Esophagus squamous epithelium (tissue), 5 donors: ENCODE data around the gene CDK5RAP1. TPM values are rescaled to one million over a fixed set of nuclear protein-coding genes. Genes with fewer than 3 reads are reported as not detected.

Experiments
- DNase-seq: peaks from one replicate; lab custom pipeline; 2025; lab: John Stamatoyannopoulos, UW
- H3K27ac ChIP-seq, 4 donors: fragments of 200-600 bp; sonication (generic); one replicate each; pipeline ENCODE4 v1.5.1; 2016 to 2019; ENCODE audit warnings: mild to moderate bottlenecking in 1 of 4
- H3K27me3 ChIP-seq, 4 donors: fragments of 200-600 bp; sonication (generic); 1 replicate in 3 of 4; 2 replicates in 1 of 4; pipeline versions ENCODE4 v1.5.1 to v1.6.0; 2017 to 2021; ENCODE audit warnings: antibody characterized with exemption in 1 of 4
- H3K36me3 ChIP-seq, 3 donors: fragments of 200-600 bp; sonication (generic); one replicate each; pipeline ENCODE4 v1.5.1; 2016 to 2019
- H3K4me1 ChIP-seq, 3 donors: fragments of 200-600 bp; sonication (generic); one replicate each; pipeline ENCODE4 v1.5.1; 2017 to 2019
- H3K4me3 ChIP-seq, 4 donors: fragments of 200-600 bp; sonication (generic); 1 replicate in 3 of 4; 2 replicates in 1 of 4; pipeline ENCODE4 v1.5.1; 2016 to 2019; ENCODE audit warnings: mild to moderate bottlenecking in 2 of 4, moderate library complexity in 1 of 4
- H3K9me3 ChIP-seq, 3 donors: fragments of 200-600 bp; sonication (generic); one replicate each; pipeline ENCODE4 v1.5.1; 2016 to 2019
- POLR2A ChIP-seq, 4 donors: fragments of 450-650 bp; IDR thresholded peaks; one replicate each; pipeline ENCODE4 v1.6.1; 2017; ENCODE audit warnings: antibody characterized with exemption in 4 of 4, mild to moderate bottlenecking in 4 of 4, moderate library complexity in 3 of 4
- WGBS, 2 donors: methylation state at CpG; one replicate each; pipeline ENCODE4 v1.1.5; 2018; 5-methylcytosine and 5-hydroxymethylcytosine counted together
- intact Hi-C: fragments of 100-400 bp; cut with DNase I; formaldehyde crosslinking; loops from one replicate; pipeline ENCODE4 v1.15.0; 2022
- total RNA-seq, 4 donors: library from RNA; depleted of rRNA; stranded (reverse); fragments of >200 nt; gene quantifications; one replicate each; pipeline ENCODE4 v1.1.0, GENCODE V29; 2016
- TF ChIP-seq, protein P1 (sequence below), 6 experiments: fragments of 450-650 bp in 4 of 6; fragments of 200-600 bp in 2 of 6; sonication (generic) in 2 of 6; IDR thresholded peaks; one replicate each; pipeline ENCODE4 v1.5.1; 2016 to 2019; ENCODE audit warnings: antibody characterized with exemption in 6 of 6, mild to moderate bottlenecking in 4 of 6, moderate library complexity in 4 of 6
- donor health status: DM: yes; HTN: yes; CAD: no.

The CDK5RAP1 gene
- total RNA-seq, 4 donors from 2014 or later, result 13.5 to 23.2 (median 20.1) TPM

DNA sequence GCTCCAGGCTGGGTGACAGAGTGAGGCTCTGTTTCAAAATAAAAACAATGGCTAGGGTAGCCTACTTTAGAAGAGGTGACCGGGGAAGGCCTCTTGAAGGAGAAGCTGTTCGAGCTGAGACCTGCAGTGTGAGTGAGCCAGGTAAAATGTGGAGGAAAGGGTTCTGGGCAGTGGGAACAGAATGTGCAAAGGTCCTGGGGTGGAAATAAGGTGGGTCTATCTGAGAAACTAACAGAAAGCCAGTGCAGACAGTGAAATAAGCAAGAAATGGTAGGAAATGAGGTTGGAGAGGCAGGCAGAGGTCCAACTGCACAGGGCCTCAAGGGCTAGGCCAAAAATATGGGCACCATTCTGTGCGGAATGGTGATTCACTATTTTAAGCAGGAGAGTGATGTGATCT, 64.9 kb downstream of the CDK5RAP1 start:
- H3K4me1 ChIP-seq, result no peaks in the 10 kb centered on the region
- no peak overlapping the region for H3K27ac ChIP-seq
- peaks cover 0 to 35% (median 0%) of the 10 kb centered on the region in 4 donors for H3K27me3 ChIP-seq
- WGBS, 2 donors, result 76 to 96% methylated on average over 3 of the region's 3 CpGs
- TF ChIP-seq, protein P1, sequence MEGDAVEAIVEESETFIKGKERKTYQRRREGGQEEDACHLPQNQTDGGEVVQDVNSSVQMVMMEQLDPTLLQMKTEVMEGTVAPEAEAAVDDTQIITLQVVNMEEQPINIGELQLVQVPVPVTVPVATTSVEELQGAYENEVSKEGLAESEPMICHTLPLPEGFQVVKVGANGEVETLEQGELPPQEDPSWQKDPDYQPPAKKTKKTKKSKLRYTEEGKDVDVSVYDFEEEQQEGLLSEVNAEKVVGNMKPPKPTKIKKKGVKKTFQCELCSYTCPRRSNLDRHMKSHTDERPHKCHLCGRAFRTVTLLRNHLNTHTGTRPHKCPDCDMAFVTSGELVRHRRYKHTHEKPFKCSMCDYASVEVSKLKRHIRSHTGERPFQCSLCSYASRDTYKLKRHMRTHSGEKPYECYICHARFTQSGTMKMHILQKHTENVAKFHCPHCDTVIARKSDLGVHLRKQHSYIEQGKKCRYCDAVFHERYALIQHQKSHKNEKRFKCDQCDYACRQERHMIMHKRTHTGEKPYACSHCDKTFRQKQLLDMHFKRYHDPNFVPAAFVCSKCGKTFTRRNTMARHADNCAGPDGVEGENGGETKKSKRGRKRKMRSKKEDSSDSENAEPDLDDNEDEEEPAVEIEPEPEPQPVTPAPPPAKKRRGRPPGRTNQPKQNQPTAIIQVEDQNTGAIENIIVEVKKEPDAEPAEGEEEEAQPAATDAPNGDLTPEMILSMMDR (IDR thresholded peaks at IDR 0.05), result no peak
- TF ChIP-seq POLR2A (IDR thresholded peaks at IDR 0.05), result no peak
- H3K4me3 ChIP-seq, result no peak overlapping the region
- intact Hi-C loops, result no loop called here
- H3K36me3 ChIP-seq, result no peaks in the 10 kb centered on the region
- no peak for DNase-seq
- H3K9me3 ChIP-seq, result no peaks in the 10 kb centered on the region

DNA sequence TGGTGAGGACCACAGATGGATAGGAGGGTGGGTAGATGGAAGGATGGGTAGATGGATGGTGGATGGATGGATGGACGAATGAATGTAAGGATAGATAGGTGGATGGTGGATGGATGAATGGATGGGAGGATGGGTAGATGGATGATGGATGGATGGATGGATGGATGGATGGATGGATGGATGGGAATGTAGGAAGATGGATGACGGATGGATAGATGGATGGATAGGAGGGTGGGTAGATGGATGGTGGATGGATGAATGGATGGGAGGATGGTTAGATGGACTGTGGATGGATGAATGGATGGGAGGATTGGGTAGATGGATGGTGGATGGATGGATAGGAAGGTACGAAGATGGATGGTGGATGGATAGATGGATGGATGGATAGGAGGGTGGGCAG, 67.2 kb downstream of the CDK5RAP1 start:
- H3K4me1 ChIP-seq, result no peaks in the 10 kb centered on the region
- H3K4me3 ChIP-seq, result no peak overlapping the region
- TF ChIP-seq, protein P1 (IDR thresholded peaks at IDR 0.05), result no peak
- TF ChIP-seq POLR2A (IDR thresholded peaks at IDR 0.05), result no peak
- DNase-seq, result no peak
- H3K36me3 ChIP-seq, result no peaks in the 10 kb centered on the region
- WGBS, 2 donors, result 87 to 90% methylated on average over 3 of the region's 3 CpGs
- peaks cover 0 to 51% (median 0%) of the 10 kb centered on the region in 4 donors for H3K27me3 ChIP-seq
- intact Hi-C loops, result no loop called here
- H3K27ac ChIP-seq, result no peak overlapping the region
- H3K9me3 ChIP-seq, result no peaks in the 10 kb centered on the region

DNA sequence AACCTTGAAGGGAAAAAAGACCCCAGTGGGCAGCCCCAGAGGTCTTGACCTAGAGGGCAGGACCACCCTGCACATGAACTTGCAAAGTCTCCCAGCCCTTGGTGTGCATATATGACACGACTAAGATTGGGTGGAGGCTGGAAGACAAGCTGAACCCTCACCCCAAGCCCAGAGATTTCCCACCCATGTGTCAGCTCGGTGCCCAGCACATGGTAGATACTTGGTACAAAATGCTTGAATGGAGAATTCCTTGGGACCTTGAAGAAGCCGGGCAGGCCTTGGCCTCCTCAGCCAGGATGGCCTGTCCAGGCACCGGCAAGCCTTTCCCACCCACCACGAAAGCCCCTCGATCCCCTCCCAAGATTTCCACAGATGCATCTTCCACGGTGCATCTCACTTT, 67.7 kb downstream of the CDK5RAP1 start:
- Histone ChIP-seq H3K36me3 (no peaks in the 10 kb centered on the region), H3K27ac (no peak overlapping the region), H3K4me1 (no peaks in the 10 kb centered on the region), H3K27me3 (peaks cover 0 to 56% (median 0%) of the 10 kb centered on the region in 4 donors), H3K4me3 (no peak overlapping the region), H3K9me3 (no peaks in the 10 kb centered on the region)
- TF ChIP-seq, protein P1 (IDR thresholded peaks at IDR 0.05), result no peak
- TF ChIP-seq POLR2A (IDR thresholded peaks at IDR 0.05), result no peak
- DNase-seq, result no peak
- 71% methylated on average over 7 of the region's 7 CpGs; no CpG with 5 or more reads in 1 of the 2 donors for WGBS, 2 donors
- intact Hi-C loops, result no loop called here

DNA sequence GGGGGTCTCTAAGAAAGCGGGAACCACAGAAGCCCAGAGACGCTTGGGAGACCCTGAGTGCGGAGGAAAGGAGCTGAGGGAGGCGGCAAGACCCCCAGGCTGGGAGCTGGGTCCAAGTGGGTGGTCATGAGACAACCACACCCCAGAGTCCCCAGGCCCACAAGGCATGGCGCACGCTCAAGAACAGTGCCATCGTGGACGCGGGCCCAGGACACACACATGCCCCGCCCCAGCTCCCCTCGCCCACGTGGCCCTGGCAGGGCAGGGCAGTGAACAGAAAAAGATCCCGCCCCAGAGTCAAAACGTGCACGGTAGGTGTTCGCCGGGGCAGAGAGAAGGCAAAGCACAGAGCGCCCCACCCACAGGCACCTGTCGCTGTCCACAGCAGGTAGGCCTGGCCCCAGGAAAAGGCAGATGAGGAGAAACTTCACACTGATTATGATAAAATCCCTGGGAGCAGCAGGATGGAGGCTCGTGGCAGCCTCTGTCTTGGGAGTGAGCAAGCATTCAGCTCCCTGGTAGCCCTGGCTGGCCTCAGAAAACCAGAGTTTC, 68.3 kb downstream of the CDK5RAP1 start:
- DNase-seq, result no peak
- H3K27me3 ChIP-seq, result peaks cover 0 to 62% (median 0%) of the 10 kb centered on the region in 4 donors
- H3K9me3 ChIP-seq, result no peaks in the 10 kb centered on the region
- H3K36me3 ChIP-seq, result no peaks in the 10 kb centered on the region
- TF ChIP-seq POLR2A (IDR thresholded peaks at IDR 0.05), result no peak
- TF ChIP-seq, protein P1 (IDR thresholded peaks at IDR 0.05), result no peak
- H3K4me1 ChIP-seq, result no peaks in the 10 kb centered on the region
- intact Hi-C loops, result no loop called here
- H3K4me3 ChIP-seq, result no peak overlapping the region
- WGBS, 2 donors, result 56 to 57% methylated on average over 12 to 16 of the region's 20 CpGs
- no peak overlapping the region for H3K27ac ChIP-seq

DNA sequence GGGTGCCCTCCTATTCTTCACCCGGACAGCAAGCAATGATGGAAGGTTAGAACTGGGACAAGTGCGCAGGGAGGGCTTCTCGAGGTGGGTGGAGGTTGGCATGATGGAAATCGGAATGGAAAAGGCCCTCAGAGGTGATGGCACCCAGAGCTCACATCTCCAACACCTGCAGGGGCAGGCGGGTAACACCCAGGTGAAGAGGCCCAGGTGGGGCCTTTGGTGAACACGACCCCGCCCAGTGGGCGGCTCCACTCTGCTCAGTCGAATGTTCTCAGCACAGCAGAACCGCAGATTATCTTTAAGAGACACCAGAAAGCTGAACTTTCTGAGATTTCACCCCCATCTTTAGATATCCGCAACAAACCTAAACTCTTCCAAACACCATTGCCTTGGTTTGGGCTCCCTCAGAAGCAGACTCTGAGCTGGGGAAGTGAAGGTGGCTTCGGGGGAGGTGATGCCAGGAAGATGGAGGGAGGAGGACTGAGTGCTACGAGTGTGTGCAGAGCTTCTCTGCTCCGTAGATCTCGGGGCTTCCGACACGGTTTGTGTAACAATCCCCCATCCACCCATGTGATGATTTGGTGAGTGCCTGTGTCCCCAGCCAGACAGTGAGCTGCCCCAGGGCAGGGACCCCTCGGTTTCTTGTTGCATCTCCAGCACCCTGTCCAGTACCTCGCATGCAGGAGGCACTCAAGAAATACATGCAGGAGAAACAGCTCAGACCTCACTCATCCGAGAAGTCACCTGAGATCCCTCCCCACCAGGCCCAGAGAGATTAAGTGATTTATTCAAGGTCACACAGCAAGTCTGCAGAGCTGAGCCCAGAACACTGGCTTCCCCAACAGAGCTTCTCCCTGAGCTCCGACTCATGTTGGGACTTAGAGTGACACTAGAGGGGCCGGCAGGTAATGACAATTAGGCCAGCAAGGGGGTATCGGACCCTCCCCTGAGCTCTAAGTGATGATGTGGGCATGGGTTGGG, 72.9 kb downstream of the CDK5RAP1 start:
- no peak for DNase-seq
- H3K27ac ChIP-seq, result no peak overlapping the region
- H3K9me3 ChIP-seq, result no peaks in the 10 kb centered on the region
- H3K36me3 ChIP-seq, result no peaks in the 10 kb centered on the region
- WGBS, 2 donors, result 70 to 73% methylated on average over 17 to 18 of the region's 23 CpGs
- H3K4me3 ChIP-seq, result no peak overlapping the region
- TF ChIP-seq POLR2A (IDR thresholded peaks at IDR 0.05), result no peak
- TF ChIP-seq, protein P1 (IDR thresholded peaks at IDR 0.05), result no peak
- H3K4me1 ChIP-seq, result no peaks in the 10 kb centered on the region
- peaks cover 0 to 87% (median 0%) of the 10 kb centered on the region in 4 donors for H3K27me3 ChIP-seq
- intact Hi-C loops, result no loop called here
